HG03457 (cell line): ENCODE data around the gene RBM39.
"Not testable (repeated sequence)": the region's sequence is repeated elsewhere in the genome, so short reads cannot be mapped to it uniquely, and the experiment has no call there.

ENCODE experiments used
- ATAC-seq: cut with Tn5 transposase; IDR thresholded peaks from one replicate; pipeline ENCODE4 v1.9.1; 2021; ENCODE audit warnings: moderate number of reproducible peaks; ENCODE audit not compliant: unreplicated experiment

Gene RBM39

GRCh38 chr20:35741892-35742740 lies at the start of gene RBM39:
Gene RBM39 (minus strand): TSS chr20:35742260. CDS start chr20:35740874, 1,386 bp downstream.
- peak; percentile 84 for ATAC-seq

GRCh38 chr20:35791821-35792220 lies 49.8 kb upstream of the RBM39 start:
- ATAC-seq, result no peak

DNA sequence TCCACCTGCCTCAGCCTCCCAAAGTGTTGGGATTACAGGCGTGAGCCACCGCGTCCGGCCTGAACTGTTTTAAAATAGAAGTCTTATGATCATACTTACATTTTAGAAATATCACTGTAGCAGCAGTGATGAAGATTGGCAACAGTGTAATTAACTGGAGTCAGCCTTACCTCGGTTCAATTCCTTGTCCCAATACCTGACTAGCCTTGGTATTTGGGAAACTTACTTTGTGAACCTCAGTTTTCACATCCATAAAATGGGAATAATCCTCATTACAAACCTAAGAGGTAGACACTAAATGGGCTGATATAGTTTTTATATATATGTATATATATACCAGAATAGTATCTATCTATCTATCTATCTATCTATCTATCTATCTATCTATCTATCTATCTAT lies 49.0 kb upstream of the RBM39 start:
- ATAC-seq, result no peak

- no peak for ATAC-seq
These were observed 46.7 kb upstream of the RBM39 start for GRCh38 chr20:35788796-35789195.

- not testable (repeated sequence) for ATAC-seq
These were observed 43.5 kb upstream of the RBM39 start for GRCh38 chr20:35785541-35785940.

- not testable (repeated sequence) for ATAC-seq
These were observed 41.8 kb upstream of the RBM39 start for GRCh38 chr20:35783811-35784210.

DNA sequence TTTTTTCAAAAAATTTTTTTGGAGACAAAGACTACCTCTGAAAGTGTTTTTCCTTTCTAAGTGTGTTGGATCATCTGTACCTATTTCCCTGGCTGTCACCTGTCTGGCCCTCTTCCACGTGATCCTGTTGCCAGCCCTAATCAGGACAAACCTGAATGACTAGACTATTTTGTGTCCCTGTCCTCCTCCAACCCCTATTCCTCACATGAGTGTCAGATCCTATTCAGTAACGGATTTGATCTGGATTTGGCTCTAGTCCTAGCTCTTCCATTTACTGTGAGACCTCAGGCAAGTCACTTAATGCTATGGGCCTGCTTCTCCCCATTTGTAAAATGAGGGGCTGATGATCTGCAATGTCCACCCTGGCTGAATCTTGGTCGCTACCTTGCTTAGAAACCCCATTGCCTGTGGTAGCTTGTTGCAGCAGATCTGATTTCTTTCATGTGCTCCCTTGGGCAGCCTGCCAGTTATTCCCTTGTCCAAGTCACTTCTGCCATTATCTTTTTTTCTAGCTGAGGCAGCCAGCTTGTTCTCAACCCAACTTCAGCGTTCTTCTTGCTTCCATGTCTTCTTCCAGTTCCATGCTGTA lies 34.5 kb upstream of the RBM39 start:
- no peak for ATAC-seq

DNA sequence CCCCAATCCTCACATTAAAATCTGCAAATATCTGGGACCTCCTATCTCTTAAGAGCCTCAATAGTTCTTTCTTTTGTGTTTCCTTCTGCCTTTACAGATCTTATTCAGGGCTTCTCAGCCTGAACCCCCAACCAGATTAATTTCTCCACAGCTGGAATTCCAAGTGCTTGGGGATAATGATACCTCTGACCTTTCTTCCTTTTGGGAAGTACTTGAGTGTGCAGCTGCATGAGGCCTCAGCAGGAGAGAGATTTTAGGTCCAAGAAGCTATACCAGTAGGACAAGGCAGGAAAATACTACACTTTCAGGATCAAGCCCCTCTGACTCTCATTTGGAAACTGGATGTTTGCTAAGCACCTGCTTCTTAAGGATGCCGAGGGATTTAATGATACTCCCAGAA lies 32.3 kb upstream of the RBM39 start:
- no peak for ATAC-seq

DNA sequence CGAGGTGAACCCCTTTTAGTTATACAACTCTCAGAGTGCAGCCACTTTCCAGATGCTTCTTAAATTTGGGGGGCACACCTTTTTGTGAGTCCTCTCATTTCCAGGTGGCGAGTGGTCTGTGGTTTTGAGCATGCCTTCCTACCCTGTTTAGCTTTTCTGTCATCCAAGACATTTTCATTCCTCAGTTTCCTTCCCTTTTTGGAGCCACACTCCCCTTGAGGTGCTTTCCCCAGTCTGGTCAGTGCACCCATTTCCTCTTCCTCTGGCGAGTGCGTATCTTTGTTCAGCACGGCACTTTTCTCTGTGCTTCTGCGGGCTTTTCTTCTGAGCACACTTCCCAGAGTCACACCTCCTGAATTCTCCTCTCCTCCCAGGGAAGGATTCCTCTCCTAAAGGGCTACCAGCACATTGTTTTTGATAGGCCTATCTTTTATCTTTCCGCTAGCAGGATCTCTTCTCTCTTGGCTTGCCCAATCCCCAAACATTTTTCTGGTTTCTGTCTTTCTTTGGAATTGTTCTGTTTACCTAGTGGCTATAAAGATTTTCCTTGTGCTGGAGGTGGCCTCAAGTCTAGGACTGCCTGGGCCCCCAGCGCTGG lies 31.2 kb upstream of the RBM39 start:
- ATAC-seq, result no peak

- ATAC-seq, result no peak
These were observed 30.6 kb upstream of the RBM39 start for GRCh38 chr20:35772563-35773058.

DNA sequence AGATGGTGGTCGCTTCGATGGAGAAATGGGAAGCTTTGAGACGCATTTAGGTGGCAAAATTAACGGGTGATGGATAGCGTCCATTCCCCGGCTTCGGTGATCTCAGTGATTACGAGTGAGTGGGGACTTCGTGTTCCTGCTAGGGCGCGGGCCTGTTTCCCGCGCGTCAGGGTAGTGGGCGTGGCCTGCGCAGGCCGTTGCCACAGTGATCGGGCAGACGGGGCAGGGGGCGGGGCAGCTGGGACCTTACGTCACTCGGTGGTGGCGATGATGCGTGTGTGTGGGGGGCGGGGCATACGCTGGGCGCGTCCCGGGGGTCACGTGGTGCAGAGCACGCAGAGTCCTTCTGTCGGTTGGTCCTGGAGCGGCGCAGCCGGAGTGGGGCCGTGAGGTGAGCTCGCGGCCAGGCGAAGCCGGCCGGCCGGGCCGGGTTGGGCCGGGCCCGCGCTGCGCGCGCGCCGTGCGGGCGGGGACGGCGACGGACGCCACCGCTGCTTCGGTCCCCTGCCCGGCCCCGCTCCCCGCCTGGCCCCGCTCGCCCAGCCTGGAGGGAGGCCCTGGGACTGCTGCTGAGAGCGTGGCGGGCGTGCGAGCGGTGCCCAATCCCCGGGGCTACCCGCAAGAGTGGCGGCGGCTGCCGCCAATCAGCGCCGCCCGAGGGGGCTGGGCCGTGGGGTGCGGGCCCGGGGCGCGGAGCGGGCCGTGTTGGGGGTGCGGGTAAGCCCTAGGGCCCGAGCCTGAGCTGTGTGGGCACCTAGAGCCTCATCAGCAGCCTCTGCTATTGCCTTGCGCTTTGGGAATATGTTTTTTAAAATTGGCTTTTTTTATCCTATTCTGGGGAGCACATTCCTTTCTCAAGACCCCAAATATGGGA lies 29.9 kb upstream of the RBM39 start, which contains the start of gene PHF20:
Gene PHF20 (plus strand): TSS at position 327 of the 874 bp plus-strand sequence. CDS start 29,508 bp downstream, outside the sequence.
- ATAC-seq, result peak; percentile 63

GRCh38 chr20:35771367-35771688 lies 29.3 kb upstream of the RBM39 start:
- ATAC-seq, result no peak

- ATAC-seq, result no peak
These were observed 26.9 kb upstream of the RBM39 start for GRCh38 chr20:35768731-35769664.

GRCh38 chr20:35767683-35768481 lies 25.8 kb upstream of the RBM39 start:
- no peak for ATAC-seq

DNA sequence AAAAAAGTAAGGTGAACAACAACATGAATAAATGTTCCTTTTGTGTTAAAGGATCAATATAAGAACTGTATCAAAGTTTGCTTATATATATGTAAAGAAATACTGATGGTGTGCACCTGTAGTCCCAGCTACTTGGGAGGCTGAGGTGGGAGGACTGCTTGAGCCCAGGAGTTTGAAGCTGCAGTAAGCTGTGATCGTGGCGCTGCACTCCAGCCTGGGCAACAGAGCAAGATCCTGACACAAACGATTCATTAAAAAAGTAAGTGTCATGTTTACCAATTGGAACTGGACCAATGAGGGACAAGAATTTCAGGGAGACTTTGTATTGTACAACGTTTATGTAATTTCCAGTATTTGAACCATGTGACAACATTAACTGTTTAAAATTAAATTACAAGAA lies 24.8 kb upstream of the RBM39 start:
- ATAC-seq, result no peak

- ATAC-seq, result not testable (repeated sequence)
These were observed 22.9 kb upstream of the RBM39 start for GRCh38 chr20:35764936-35765335.

DNA sequence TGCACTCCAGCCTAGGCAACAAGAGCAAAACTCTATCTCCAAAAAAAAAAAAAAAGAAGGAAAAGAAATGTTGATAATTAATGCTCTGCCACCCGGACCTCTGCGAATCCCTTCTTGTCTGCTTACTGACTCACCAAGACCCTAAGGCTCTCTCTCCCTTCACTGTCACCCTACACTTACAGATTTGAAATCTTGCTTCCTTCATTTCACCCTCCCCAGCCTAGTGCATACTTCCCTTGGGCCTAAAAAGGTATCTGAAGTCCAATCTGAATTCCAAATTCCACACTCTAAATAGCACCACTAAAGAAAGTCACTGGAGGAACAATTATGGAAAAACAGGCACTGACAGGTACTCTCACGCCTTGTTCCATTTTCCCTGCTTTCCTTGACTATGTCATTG lies 20.4 kb upstream of the RBM39 start:
- no peak for ATAC-seq

GRCh38 chr20:35761548-35761947 lies 19.5 kb upstream of the RBM39 start:
- not testable (repeated sequence) for ATAC-seq
